Measurements from ENCODE around the gene POMP.

The POMP gene

GRCh38 chr13:28704282-28704681 lies 45.4 kb downstream of the POMP start:
- DNase-seq: no peak

GRCh38 chr13:28704919-28705318 lies 46.0 kb downstream of the POMP start:
- DNase-seq: no peak

- DNase-seq: no peak
Observed at GRCh38 chr13:28705461-28706083, 46.6 kb downstream of the POMP start.

- no peak for DNase-seq
Observed at GRCh38 chr13:28707629-28708427, 48.9 kb downstream of the POMP start.

GRCh38 chr13:28710161-28710560 lies 51.2 kb downstream of the POMP start:
- DNase-seq: no peak

GRCh38 chr13:28714651-28715050 lies 55.7 kb downstream of the POMP start:
- DNase-seq: no peak

- DNase-seq: no peak
Observed at GRCh38 chr13:28716511-28716910, 57.6 kb downstream of the POMP start.

GRCh38 chr13:28717170-28717569 lies 58.2 kb downstream of the POMP start:
- DNase-seq: no peak

- DNase-seq: no peak
Observed at GRCh38 chr13:28718196-28718542, 59.2 kb downstream of the POMP start.

- DNase-seq: peak; percentile 98
Observed at GRCh38 chr13:28718543-28719226, 59.8 kb downstream of the POMP start, which contains the start of gene SLC46A3. Gene SLC46A3 (minus strand): TSS chr13:28718970. CDS start chr13:28717998, 972 bp downstream.

GRCh38 chr13:28719227-28720055 lies 60.5 kb downstream of the POMP start:
- no peak for DNase-seq

- no peak for DNase-seq
Observed at GRCh38 chr13:28723806-28724205, 64.9 kb downstream of the POMP start.

GRCh38 chr13:28725046-28725610 lies 66.2 kb downstream of the POMP start:
- no peak for DNase-seq

All from stimulated activated CD4-positive, alpha-beta T cell treated with anti-CD3 and anti-CD28 coated beads, Interleukin-4, amount 100 ng/mL, for 24 hours (primary cell).